ENCODE data around the gene PTPRN2.

PTPRN2 gene

GRCh38 chr7:158576050-158576762 is 11.4 kb downstream of the PTPRN2 start:
- H3K4me3 ChIP-seq (ENCODE audit: low read depth, low read length) = no peak overlapping the region
- peak; percentile 99 for DNase-seq (ENCODE audit: low read depth)
- TF ChIP-seq MAX (IDR thresholded peaks at IDR 0.05; ENCODE audit: low read depth, low read length) = peak; percentile 33; the same call in 1 of the 2 replicates
- TF ChIP-seq MYC (IDR thresholded peaks at IDR 0.05; ENCODE audit: low read depth, low read length) = peak; percentile 65; the same call in 1 of the 2 replicates
- no peak for TF ChIP-seq POLR2A (IDR thresholded peaks at IDR 0.05; ENCODE audit: extremely low read depth, insufficient read length)
- no peak for TF ChIP-seq CTCF (IDR thresholded peaks at IDR 0.05; ENCODE audit: low read depth, low read length)

- H3K4me3 ChIP-seq (ENCODE audit: low read depth, low read length) = no peak overlapping the region
- peak; percentile 58 for DNase-seq (ENCODE audit: low read depth)
- TF ChIP-seq MYC (IDR thresholded peaks at IDR 0.05; ENCODE audit: low read depth, low read length) (no peak), MAX (IDR thresholded peaks at IDR 0.05; ENCODE audit: low read depth, low read length) (no peak), POLR2A (IDR thresholded peaks at IDR 0.05; ENCODE audit: extremely low read depth, insufficient read length) (no peak), CTCF (IDR thresholded peaks at IDR 0.05; ENCODE audit: low read depth, low read length) (no peak)
Observed at GRCh38 chr7:158574308-158575036, 13.2 kb downstream of the PTPRN2 start.

GRCh38 chr7:158573310-158573709 is 14.3 kb downstream of the PTPRN2 start:
- TF ChIP-seq MAX (IDR thresholded peaks at IDR 0.05; ENCODE audit: low read depth, low read length) = no peak
- DNase-seq (ENCODE audit: low read depth) = peak; percentile 95
- peak overlapping the region; percentile 1 for H3K4me3 ChIP-seq (ENCODE audit: low read depth, low read length)

- DNase-seq (ENCODE audit: low read depth) = peak; percentile 66
- TF ChIP-seq CTCF (IDR thresholded peaks at IDR 0.05; ENCODE audit: low read depth, low read length) (no peak), MAX (IDR thresholded peaks at IDR 0.05; ENCODE audit: low read depth, low read length) (no peak), POLR2A (IDR thresholded peaks at IDR 0.05; ENCODE audit: extremely low read depth, insufficient read length) (no peak), MYC (IDR thresholded peaks at IDR 0.05; ENCODE audit: low read depth, low read length) (no peak)
- no peak overlapping the region for H3K4me3 ChIP-seq (ENCODE audit: low read depth, low read length)
Observed at GRCh38 chr7:158572000-158572828, 15.4 kb downstream of the PTPRN2 start.

- H3K4me3 ChIP-seq (ENCODE audit: low read depth, low read length) = no peak overlapping the region
- DNase-seq (ENCODE audit: low read depth) = no peak
- TF ChIP-seq POLR2A (IDR thresholded peaks at IDR 0.05; ENCODE audit: extremely low read depth, insufficient read length) (no peak), MAX (IDR thresholded peaks at IDR 0.05; ENCODE audit: low read depth, low read length) (no peak), CTCF (IDR thresholded peaks at IDR 0.05; ENCODE audit: low read depth, low read length) (no peak), MYC (IDR thresholded peaks at IDR 0.05; ENCODE audit: low read depth, low read length) (no peak)
Observed at GRCh38 chr7:158570449-158571170, 17.0 kb downstream of the PTPRN2 start.
